GM12874 (cell line): ENCODE results near the gene TMEM237.

Source experiments
- CTCF ChIP-seq: IDR thresholded peaks from 2 replicates; pipeline ENCODE4 v1.5.1; 2011; ENCODE audit warnings: low read depth, mild to moderate bottlenecking, control low read depth, low read length, moderate library complexity; ENCODE audit not compliant: insufficient read depth

Gene TMEM237

GRCh38 chr2:201579536-201579935 is 63.8 kb downstream of the TMEM237 start:
- no peak for TF ChIP-seq CTCF

GRCh38 chr2:201575971-201576370 is 67.3 kb downstream of the TMEM237 start:
- TF ChIP-seq CTCF = no peak

GRCh38 chr2:201574766-201575165 is 68.5 kb downstream of the TMEM237 start:
- TF ChIP-seq CTCF = no peak

GRCh38 chr2:201572846-201573508 is 70.3 kb downstream of the TMEM237 start:
- no peak for TF ChIP-seq CTCF
